ENCODE measurements around the gene CLDN2.
"Not testable (repeated sequence)": the region's sequence is repeated elsewhere in the genome, so short reads cannot be mapped to it uniquely, and the experiment has no call there.

Gene CLDN2, protein sequence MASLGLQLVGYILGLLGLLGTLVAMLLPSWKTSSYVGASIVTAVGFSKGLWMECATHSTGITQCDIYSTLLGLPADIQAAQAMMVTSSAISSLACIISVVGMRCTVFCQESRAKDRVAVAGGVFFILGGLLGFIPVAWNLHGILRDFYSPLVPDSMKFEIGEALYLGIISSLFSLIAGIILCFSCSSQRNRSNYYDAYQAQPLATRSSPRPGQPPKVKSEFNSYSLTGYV

DNA sequence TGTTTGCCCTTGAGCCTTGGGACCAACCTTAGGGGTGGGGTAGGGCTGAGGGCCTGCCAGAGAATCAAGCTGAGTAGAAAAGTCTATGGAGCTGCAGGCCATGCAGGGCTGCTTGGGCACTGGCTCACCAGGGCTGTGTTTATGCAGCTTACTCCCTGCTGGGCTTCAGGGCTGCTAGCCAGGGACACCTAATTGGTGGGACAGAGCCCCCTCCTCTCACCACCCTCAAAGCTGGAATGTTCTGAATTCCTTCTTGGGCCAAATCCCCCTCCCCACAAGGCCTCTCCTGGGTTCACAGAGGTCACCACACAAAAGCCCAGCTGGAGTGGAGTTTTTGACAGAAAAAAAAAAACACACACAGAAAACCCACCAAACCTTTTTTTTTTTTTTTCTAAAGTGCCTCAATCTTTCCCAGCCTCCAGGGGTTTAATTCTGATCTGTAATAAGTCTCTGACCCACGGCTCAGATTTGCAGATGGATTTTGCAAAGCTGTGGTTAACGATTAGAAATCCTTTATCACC, at the start of gene CLDN2:
TSS of gene CLDN2 (plus strand) at position 471 of the 521 bp plus-strand sequence. CDS start 7,827 bp downstream, outside the sequence.
- no peak within 1 kb of the TSS for H3K27ac ChIP-seq
- no peak for DNase-seq (ENCODE audit: low read depth, low spot score)

DNA sequence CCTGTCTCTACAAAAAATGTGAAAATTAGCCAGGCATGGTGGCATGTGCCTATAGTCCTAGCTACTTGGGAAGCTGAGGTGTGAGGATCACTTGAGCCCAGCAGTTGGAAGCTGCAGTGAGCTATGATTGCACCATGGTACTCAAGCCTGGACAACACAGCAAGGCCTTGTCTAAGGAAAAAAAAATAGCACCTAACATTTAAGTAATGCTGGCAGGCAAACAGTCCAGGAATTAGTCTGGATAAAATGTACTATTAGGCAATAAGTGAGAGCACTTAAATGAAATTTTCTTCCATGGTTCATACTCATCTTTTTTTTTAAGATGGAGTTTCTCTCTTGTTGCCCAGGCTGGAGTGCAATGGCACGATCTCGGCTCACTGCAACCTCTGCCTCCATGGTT, 47.4 kb upstream of the CLDN2 start:
- H3K27ac ChIP-seq; DNase-seq (ENCODE audit: low read depth, low spot score): not testable (repeated sequence)

DNA sequence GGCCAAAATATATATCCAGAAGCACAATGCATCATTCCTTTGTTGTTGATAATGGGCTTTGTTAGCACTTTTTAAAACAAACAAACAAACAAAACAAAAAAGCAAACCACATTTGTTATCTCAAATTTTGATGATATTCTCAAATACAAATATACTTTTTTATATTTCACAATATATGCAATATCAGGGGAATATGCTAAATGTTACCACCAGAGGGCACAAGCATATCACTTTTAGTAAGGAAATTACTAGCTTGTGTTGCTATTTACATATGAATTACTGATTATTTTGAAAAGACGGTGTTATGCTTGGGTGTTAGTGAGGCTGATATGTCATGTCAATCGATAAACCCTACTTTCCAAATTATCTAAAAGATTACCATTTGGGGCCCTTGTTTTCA, 46.1 kb upstream of the CLDN2 start:
- H3K27ac ChIP-seq: no peak overlapping the region
- DNase-seq (ENCODE audit: low read depth, low spot score): no peak

DNA sequence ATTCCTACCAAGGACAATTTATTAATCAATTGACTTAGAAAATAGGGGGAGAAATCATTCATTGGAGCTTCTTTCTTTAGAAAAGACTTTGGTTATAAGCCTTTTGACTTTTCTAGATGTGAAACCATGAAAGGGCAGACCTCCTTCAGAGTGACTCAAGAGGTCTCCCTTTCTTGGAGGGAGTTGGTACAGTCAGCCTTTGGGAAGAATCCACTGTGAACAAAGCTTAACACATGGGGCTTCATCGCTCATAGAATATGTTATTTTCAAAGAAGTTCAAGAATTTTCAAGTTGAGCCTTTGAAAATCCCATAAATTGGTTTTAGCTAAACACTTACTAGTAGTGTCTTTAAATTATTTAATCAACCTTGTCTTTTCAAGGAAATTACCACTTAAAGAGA, 45.1 kb upstream of the CLDN2 start:
- no peak overlapping the region for H3K27ac ChIP-seq
- no peak for DNase-seq (ENCODE audit: low read depth, low spot score)

DNA sequence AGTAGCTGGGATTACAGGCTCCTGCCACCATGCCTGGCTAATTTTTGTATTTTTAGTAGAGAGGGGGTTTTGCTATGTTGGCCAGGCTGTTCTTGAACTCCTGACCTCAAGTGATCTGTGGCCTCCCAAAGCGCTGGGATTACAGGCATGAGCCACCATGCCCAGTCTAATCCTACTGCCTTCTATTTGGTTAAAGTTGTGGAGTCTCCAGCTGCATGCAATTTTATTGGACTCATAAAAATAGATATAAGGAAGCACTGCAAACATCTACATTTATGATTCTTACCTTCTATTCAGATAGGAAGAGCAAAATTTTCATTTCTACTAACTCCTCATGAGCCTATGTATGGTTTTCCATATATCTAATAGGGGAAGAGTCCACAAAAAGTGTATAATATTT, 30.7 kb upstream of the CLDN2 start:
- DNase-seq (ENCODE audit: low read depth, low spot score): no peak
- no peak overlapping the region for H3K27ac ChIP-seq

DNA sequence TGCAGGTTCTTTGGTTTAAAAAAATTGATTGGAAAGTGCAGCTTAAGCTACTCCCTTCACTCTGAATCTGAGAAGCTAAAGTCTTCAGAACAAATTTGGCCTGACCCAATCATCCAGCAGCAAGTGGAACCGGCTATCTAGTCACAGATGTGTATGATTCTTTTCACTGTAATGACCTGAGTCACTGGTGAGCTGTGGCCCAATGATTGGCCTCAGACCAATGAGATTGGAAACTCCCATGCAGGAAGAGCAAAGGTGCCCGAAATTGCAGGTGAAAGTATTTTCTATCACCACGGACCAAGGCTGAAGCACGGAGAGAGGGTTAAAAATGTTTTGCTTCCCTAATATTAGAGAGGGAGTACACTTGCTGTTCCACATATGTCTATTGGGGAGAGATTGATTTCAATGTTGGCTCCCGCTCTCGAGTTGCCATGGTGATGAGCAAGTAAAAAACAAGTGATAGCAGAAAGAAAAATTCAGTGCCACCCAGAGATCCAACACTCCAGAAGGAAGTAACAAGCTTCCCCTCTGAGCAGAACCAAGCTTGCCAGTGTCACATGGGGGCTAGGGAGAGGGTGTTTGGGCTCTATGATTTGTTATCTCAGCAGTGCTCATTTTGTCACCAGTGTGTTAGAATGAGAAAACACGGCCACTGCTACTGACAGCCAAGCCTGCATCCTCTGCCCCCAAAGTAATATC, 28.3 kb upstream of the CLDN2 start:
- no peak overlapping the region for H3K27ac ChIP-seq
- no peak for DNase-seq (ENCODE audit: low read depth, low spot score)

DNA sequence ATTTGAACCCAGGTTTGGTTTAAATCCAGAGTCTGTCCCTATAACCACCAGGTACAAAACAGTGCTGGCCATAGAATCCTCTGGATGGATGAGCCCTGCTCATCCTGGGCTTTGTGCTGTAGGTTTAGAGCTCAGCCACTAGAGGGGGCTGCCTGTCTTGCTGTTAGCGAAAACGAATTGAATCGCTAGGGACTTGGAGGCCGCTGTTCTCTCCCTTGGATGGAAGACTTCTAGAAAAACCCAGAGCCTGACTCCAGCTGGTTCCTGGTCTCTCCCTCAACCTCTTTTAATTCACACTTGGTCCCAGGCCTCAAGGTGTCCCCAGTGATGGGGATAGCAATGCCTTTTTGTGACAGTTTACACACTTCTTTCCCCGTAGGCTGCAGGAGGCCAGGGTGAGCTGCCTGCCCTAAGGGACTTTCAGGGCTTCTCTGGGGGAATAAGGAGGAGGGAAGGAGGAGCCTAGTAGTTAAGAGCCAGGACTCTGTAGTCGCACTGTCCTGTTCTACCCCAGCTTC, 25.8 kb upstream of the CLDN2 start:
- H3K27ac ChIP-seq: peak overlapping the region; percentile 42
- no peak for DNase-seq (ENCODE audit: low read depth, low spot score)

DNA sequence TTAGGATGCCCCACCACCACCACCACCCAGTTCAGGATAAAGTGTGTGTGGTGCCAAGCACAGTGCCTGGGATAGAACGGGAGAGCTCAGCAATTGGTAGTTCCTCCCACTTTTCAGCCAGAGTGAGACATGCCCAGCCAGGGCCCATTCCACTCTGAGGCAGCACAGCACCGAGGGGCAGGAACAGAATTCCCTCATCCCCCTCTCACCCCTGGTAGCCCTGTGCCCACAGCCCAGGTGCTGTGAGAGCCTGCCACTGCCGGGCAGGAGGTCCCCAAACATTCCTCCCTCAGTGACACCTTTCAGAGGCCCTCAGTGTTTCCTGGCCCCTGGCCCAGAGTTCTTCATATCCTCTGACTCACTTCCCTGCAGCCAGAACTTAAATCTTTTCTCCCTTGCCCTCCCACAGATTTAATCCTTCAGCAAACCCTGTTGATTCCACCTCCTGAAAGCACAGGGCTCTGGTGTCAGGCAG, 25.2 kb upstream of the CLDN2 start:
- H3K27ac ChIP-seq: peak overlapping the region; percentile 42
- DNase-seq (ENCODE audit: low read depth, low spot score): no peak

DNA sequence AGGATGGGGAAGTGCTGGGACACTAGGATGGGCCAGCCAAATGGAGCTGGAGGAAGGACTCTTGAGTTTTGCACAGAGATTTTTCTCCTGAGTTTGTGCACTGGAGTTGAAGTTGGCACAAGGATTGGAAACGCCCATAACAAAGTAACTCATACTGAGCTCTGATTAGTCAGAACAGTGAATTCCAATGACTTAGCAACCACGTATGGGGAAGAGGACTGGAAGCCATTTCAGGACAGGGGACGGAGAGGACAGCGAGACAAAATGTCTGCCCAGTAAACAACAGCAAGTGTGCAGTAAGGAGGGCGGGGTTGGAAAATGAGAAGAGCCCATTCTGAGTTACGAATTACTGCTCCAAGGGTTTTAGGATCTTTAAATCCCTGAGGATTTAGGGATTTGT, 22.9 kb upstream of the CLDN2 start:
- DNase-seq (ENCODE audit: low read depth, low spot score): no peak
- no peak overlapping the region for H3K27ac ChIP-seq

DNA sequence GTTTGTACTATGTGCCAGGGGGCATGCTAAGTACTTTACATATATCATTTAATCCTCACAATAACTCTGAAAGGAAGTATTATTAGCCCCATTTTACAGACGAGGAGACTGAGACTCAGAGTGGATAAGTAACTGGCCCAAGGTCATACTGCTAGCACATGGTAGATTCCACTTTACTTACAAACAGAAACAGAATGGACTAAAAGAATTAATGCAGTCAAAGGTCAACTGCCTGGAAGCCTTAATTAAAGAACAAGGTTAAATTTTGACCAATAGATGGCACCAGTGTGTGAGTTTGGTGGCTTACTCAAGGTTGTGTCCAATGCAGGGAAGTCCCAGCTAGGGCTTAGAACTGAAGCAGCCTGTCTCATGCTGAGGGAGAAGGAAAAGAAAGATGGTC, 21.7 kb upstream of the CLDN2 start:
- no peak overlapping the region for H3K27ac ChIP-seq
- no peak for DNase-seq (ENCODE audit: low read depth, low spot score)

DNA sequence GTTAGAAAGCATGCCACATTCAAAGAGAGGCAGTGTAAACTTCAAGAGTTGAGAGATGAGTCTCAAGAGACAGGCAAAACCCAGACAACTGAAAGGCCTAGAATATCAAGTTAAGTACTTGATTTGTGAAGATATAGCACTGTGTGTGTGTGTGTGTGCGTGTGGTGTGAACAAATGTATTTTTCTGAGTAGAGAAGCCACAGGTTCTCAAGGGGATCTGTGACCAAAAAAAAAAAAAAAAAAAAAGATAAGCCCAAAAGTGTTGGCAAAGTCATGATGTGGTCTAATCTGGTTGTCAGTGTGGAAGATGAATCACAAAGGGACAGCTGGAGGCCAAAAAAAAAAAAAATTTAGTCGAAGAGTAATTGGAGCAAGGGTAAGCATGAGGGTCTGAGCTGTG, 20.9 kb upstream of the CLDN2 start:
- DNase-seq (ENCODE audit: low read depth, low spot score): no peak
- H3K27ac ChIP-seq: no peak overlapping the region

DNA sequence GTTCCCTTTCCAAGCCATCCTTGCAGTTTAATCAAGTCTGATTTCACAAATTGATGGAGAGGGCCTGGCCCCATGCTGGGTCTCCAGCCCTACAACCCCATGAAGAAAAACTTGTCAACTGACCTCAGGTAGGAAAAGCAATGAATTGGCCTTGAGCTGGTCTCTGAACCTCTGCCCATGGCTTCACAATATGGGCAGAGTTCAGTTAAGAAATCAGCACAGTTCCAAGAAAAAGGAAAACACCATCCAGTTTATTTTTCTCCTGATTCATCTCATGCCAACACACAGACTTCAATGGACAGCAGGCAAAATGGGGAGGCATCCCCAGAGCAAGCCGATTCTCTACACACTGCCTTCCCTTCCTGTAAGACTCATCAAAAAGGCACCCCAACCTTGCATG, 20.4 kb upstream of the CLDN2 start:
- DNase-seq (ENCODE audit: low read depth, low spot score): no peak
- no peak overlapping the region for H3K27ac ChIP-seq

DNA sequence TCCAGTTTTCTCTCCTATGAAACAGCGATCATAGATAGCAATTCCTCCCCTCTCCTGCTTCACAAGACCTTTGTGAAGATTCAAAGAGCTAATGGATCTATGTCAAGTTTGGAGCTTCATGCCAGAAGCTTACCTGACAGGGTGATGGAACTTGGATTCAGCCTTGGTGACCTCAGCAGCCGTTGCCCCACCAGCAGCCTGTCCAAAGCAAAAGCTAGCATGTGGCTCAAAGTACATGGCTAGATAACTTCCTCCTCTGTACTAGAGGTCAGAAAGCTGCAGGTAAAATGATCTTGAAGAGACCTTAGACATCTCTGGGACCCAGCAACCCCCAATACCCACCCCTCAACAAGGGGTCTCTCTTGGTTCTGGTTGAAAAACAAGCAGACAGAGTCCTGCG, 18.9 kb upstream of the CLDN2 start:
- H3K27ac ChIP-seq: no peak overlapping the region
- no peak for DNase-seq (ENCODE audit: low read depth, low spot score)

DNA sequence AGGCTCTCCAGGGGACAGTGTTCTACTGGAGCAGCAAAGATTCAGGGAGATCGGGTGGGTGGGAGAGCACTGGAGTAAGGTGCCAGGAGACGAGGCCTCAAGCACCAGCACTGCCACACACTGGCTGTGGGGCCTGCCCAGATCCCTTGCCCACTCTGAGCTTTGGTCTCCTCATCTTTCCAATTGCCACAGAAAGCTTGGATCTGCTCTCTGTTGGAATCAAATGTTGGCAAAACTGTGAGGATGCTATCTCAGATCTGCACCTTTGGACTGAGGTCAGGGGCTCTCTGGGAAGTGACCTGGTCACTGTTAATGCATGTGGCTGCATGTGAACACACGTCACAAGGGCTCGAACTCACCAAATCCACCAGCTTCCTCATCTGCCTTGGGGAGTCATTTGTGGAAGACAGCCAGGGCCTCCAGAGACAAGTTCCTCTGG, 18.4 kb upstream of the CLDN2 start:
- DNase-seq (ENCODE audit: low read depth, low spot score): no peak
- H3K27ac ChIP-seq: no peak overlapping the region

DNA sequence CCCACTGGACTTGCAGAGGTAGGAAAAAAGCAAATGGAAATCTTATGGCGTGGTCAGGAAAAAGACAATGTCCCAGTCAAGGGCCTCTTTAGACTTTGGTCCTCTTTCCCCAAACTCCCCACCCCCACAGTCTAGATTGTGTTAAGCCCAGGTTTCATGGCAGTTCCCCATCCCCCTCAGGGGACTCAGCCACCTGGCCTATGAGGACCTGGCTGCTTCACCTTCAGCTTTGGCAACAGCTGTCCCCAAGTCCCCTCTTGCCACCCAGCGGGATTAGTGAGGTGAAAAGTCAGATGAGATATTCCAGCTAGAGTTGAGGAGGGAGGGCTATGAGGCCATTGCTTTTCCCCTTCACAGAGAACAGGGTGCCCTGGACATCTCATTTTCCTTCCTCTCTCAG, 17.5 kb upstream of the CLDN2 start:
- DNase-seq (ENCODE audit: low read depth, low spot score): no peak
- H3K27ac ChIP-seq: no peak overlapping the region

DNA sequence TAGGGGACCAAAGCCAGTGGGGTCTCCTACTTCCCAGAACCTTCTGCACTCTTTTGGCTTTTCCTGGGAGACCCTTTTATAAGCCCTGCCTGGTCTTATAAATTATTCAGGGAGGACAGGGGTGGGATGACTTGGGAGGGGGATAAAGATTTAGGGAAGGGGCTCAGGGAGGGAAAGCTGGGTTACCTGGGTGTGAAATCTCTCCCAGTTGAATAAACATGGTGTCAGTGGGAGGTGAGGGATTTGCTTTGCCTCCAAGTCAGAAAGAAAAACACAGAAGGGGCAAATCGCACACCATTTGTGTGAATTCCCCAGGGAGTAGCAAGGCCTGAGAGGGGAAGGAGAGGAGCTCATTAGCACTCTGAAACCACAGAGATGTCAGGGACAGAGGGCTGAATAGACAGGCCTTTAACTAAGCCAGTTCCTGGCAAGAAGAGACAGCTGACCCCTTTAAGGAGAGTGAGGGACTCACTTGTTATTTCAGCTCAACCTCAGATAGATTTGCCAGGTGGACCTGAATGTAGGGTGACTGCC, 16.8 kb upstream of the CLDN2 start, which contains the start of gene RIPPLY1:
TSS of gene RIPPLY1 (minus strand) at position 51 of the 534 bp plus-strand sequence. CDS start 54 bp downstream, outside the sequence.
- no peak for DNase-seq (ENCODE audit: low read depth, low spot score)

DNA sequence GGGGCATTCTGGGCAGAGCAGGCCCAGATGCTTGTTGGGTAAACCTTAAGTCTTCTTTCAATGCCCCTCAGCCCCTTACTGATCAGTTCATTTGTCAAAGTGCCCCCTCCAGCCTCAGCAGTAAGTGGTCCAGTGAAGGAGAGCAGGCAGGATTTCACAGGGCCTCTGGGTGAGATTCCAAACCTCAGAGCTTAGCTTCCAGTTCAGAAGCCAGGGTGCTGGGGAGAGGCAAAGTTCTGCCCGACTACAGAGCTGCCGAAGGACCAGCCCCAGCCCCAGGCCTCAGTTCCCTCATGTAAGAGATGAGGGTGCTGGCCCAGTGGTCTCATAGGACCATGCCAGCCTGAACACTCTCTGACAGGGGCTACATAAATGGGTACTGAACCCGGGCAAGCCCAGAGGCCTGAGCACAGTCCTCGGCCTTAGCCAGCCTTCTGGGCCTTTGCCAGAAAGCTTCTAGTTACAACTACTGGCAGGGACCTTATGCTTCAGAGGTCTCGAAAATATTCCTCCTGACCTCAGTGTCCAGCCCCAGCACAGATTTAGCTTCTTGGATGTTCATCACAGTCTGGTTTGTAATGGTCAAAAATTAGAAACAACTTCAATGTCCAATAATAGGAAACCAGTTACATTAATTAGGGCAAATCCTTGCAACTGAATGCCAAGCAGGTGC, 16.2 kb upstream of the CLDN2 start:
- no peak overlapping the region for H3K27ac ChIP-seq
- DNase-seq (ENCODE audit: low read depth, low spot score): no peak

More for the DNA sequence above, 16.8 kb upstream of the CLDN2 start, which contains the start of gene RIPPLY1:
- no peak within 1 kb of the TSS for H3K27ac ChIP-seq

DNA sequence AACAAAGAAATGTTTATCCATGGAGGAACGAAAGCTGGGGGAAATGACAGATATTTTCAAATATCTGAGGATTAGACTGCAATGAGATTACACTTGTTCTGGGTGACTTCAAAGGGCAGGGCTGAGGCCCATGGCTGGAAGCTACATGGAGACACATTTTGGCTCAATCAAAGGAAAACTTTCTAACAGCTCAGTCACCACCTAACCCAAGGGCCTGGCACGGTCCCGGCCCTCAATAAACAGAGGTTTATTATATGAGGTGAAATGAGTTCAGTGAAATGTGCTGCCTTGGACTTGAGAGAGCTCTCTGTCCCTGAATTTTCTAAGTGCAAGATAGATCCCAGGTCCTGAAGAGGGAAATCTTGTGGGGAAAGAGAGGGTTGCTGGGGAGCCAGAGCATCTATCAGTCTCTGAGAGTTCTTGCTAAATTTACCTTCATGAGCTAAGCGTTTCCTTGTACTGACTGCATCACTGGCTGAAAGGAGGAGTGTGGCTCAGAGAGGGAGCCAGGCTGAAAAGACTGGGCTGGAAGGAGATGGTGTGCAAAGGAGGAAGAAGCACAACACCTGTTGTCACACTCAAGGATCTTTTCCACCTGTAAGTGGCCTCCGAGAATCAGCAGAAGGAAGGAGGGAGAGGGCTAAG, 15.0 kb upstream of the CLDN2 start:
- DNase-seq (ENCODE audit: low read depth, low spot score): no peak
- no peak overlapping the region for H3K27ac ChIP-seq

DNA sequence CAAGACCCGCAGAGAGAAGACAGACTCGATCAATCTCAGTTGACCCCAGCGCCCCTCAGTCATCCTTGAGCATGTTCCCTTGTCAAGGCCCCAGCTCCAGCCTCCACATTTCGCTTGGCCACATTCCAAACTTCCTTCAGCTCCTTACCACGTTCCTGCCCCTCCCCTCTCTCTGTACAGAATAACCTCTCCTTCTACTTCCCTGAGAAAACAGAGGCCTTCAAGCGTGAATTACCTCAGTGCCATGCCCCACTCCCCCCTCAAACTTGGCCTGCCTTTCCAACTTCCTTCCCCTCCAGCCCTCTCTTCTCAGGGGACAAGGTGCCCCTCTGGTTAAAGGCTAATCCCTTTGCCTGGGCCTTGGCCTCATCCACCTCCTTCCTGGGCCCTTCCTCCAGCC, 13.8 kb upstream of the CLDN2 start:
- H3K27ac ChIP-seq: no peak overlapping the region
- no peak for DNase-seq (ENCODE audit: low read depth, low spot score)

DNA sequence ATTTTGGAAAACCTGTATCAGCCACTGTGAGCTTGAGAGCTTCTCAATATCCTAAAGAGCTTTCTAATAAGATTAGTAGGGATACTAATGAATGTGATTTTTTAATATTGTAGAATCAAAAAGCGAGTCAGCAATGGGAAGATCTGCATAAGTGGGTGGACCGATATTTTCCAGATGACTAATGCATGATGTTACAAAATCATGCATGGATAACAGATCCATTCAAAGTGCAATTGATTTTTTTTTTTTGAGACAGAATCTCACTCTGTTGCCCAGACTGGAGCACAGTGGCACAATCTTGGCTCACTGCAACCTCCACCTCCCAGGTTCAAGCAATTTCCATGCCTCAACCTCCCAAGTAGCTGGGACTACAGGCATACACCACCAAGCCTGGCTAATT, 7.3 kb upstream of the CLDN2 start:
- no peak overlapping the region for H3K27ac ChIP-seq
- no peak for DNase-seq (ENCODE audit: low read depth, low spot score)

Data from epithelial cell of prostate (primary cell).